SK-N-SH (cell line): ENCODE measurements around the gene UBA1. TPM values are rescaled to one million over a fixed set of nuclear protein-coding genes. Genes with fewer than 3 reads are reported as not detected.

Experiments
- CTCF ChIA-PET: fragments of 300-600, 350-600 bp; formaldehyde crosslinking; extraction: SDS; loops from one replicate; lab custom pipeline; 2021; lab: Yijun Ruan, JAX
- POLR2A ChIA-PET: fragments of 350-600 bp; sonication (Branson Sonifier 250); formaldehyde crosslinking; extraction: SDS; loops from one replicate; lab custom pipeline; 2020; ENCODE audit warnings: antibody characterized with exemption, inconsistent platforms; lab: Yijun Ruan, JAX
- DNase-seq: peaks from one replicate; pipeline ENCODE4 v3.0.0; 2012
- H2AFZ ChIP-seq: fragments of 200-600 bp; sonication (generic); 2 replicates; pipeline ENCODE4 v1.8.1; 2016; ENCODE audit warnings: antibody characterized with exemption, mild to moderate bottlenecking, low read depth
- H3F3A ChIP-seq: fragments of 200-600 bp; sonication (generic); replicated peaks from 2 replicates; pipeline ENCODE3; 2016; ENCODE audit warnings: antibody characterized with exemption, mild to moderate bottlenecking; ENCODE audit not compliant: insufficient read depth
- H3K27ac ChIP-seq, 2 experiments: fragments of 200-500 bp in 1 of 2; fragments of 200-600 bp in 1 of 2; sonication (Bioruptor generic) in 1 of 2; sonication (generic), shearing (Covaris generic) in 1 of 2; 2 replicates each; pipeline versions ENCODE4 v1.5.1 to v1.6.1; 2014 to 2016; ENCODE audit warnings: low read depth in 2 of 2, inconsistent platforms in 1 of 2, low read length in 1 of 2, mild to moderate bottlenecking in 1 of 2, mixed read lengths in 1 of 2
- H3K27me3 ChIP-seq: fragments of 200-600 bp; sonication (generic), shearing (Covaris generic); 2 replicates; pipeline ENCODE4 v1.6.1; 2016; ENCODE audit warnings: mixed run types; ENCODE audit not compliant: insufficient read depth
- H3K36me3 ChIP-seq, 2 experiments: fragments of 200-500 bp in 1 of 2; fragments of 200-600 bp in 1 of 2; sonication (Bioruptor generic) in 1 of 2; sonication (generic) in 1 of 2; replicated peaks in 1 of 2; 2 replicates each; pipeline versions ENCODE3 to v1.5.1; 2014 to 2016; ENCODE audit warnings: low read length in 1 of 2, mild to moderate bottlenecking in 1 of 2; ENCODE audit not compliant: insufficient read depth in 2 of 2, control insufficient read depth in 1 of 2
- H3K4me1 ChIP-seq, 2 experiments: fragments of 200-500 bp in 1 of 2; fragments of 200-600 bp in 1 of 2; sonication (Bioruptor generic) in 1 of 2; sonication (generic), shearing (Covaris generic) in 1 of 2; 2 replicates each; pipeline versions ENCODE4 v1.5.1 to v1.6.1; 2014 to 2016; ENCODE audit warnings: low read depth in 1 of 2, low read length in 1 of 2, mixed run types in 1 of 2; ENCODE audit not compliant: insufficient read depth in 2 of 2, control insufficient read depth in 1 of 2
- H3K4me2 ChIP-seq: fragments of 200-600 bp; sonication (generic), shearing (Covaris generic); 2 replicates; pipeline ENCODE4 v1.6.1; 2017; ENCODE audit warnings: mixed run types
- H3K4me3 ChIP-seq, 2 experiments: fragments of 200-500 bp in 1 of 2; fragments of 200-600 bp in 1 of 2; sonication (Bioruptor generic) in 1 of 2; sonication (generic), shearing (Covaris generic) in 1 of 2; 2 replicates each; pipeline versions ENCODE4 v1.5.1 to v1.8.1; 2014 to 2016; ENCODE audit warnings: low read depth in 2 of 2, inconsistent platforms in 1 of 2, low read length in 1 of 2, mild to moderate bottlenecking in 1 of 2, mixed read lengths in 1 of 2, moderate library complexity in 1 of 2
- H3K79me2 ChIP-seq: fragments of 200-600 bp; sonication (generic); 2 replicates; pipeline ENCODE4 v1.8.1; 2017; ENCODE audit warnings: mild to moderate bottlenecking; ENCODE audit not compliant: insufficient read depth
- H3K9ac ChIP-seq: fragments of 200-600 bp; sonication (generic); 2 replicates; pipeline ENCODE4 v1.6.1; 2017; ENCODE audit warnings: mixed run types
- H3K9me2 ChIP-seq: fragments of 200-600 bp; sonication (generic); 2 replicates; pipeline ENCODE4 v1.6.1; 2017; ENCODE audit warnings: mixed run types
- H3K9me3 ChIP-seq: fragments of 200-600 bp; sonication (generic); 2 replicates; pipeline ENCODE4 v1.6.1; 2017; ENCODE audit warnings: mixed run types, mild to moderate bottlenecking, moderate library complexity
- H4K20me1 ChIP-seq: fragments of 200-600 bp; sonication (generic); 2 replicates; pipeline ENCODE4 v1.6.1; 2017; ENCODE audit warnings: mild to moderate bottlenecking, mixed run types; ENCODE audit not compliant: insufficient read depth
- CHD2 ChIP-seq: fragments of 150-350 bp; IDR thresholded peaks from 2 replicates; pipeline ENCODE4 v1.6.1; 2018; ENCODE audit warnings: low read length; ENCODE audit not compliant: partially characterized antibody
- ELF1 ChIP-seq: IDR thresholded peaks from 2 replicates; pipeline ENCODE4 v1.4.0; 2012
- EP300 ChIP-seq, 2 experiments: IDR thresholded peaks; 2 replicates each; pipeline versions ENCODE4 v1.4.0 to v1.6.1; 2012; ENCODE audit warnings: borderline replicate concordance in 1 of 2, low read depth in 1 of 2, low read length in 1 of 2
- FOSL2 ChIP-seq: IDR thresholded peaks from 2 replicates; pipeline ENCODE4 v1.4.0; 2012; ENCODE audit warnings: low read depth, mild to moderate bottlenecking, moderate library complexity, borderline replicate concordance
- FOXM1 ChIP-seq: IDR thresholded peaks from 2 replicates; pipeline ENCODE4 v1.4.0; 2012; ENCODE audit warnings: low read depth, mild to moderate bottlenecking
- MEF2A ChIP-seq: IDR thresholded peaks from 2 replicates; pipeline ENCODE4 v1.4.0; 2012; ENCODE audit warnings: low read depth, borderline replicate concordance
- MXI1 ChIP-seq: IDR thresholded peaks from 2 replicates; pipeline ENCODE4 v1.6.1; 2012; ENCODE audit warnings: mild to moderate bottlenecking, low read depth, low read length, improper control_type of control experiment
- NRF1 ChIP-seq: IDR thresholded peaks from 2 replicates; pipeline ENCODE4 v1.6.1; 2012; ENCODE audit warnings: low read depth, mild to moderate bottlenecking, low read length
- POLR2AphosphoS5 ChIP-seq: IDR thresholded peaks from 2 replicates; pipeline ENCODE4 v1.6.1; 2012; ENCODE audit warnings: low read depth, low read length
- RAD21 ChIP-seq: IDR thresholded peaks from 2 replicates; pipeline ENCODE4 v1.6.1; 2012; ENCODE audit warnings: mild to moderate bottlenecking, low read length
- RCOR1 ChIP-seq: fragments of 150-350 bp; IDR thresholded peaks from 2 replicates; pipeline ENCODE4 v1.6.1; 2017; ENCODE audit warnings: antibody characterized with exemption, low read length
- RFX5 ChIP-seq: IDR thresholded peaks from 2 replicates; pipeline ENCODE4 v1.6.1; 2012; ENCODE audit warnings: mild to moderate bottlenecking, improper control_type of control experiment, low read length
- RXRA ChIP-seq: IDR thresholded peaks from 2 replicates; pipeline ENCODE4 v1.4.0; 2012; ENCODE audit warnings: low read depth, mild to moderate bottlenecking, borderline replicate concordance
- SMC3 ChIP-seq: IDR thresholded peaks from 2 replicates; pipeline ENCODE4 v1.6.1; 2012; ENCODE audit warnings: low read depth, low read length, improper control_type of control experiment
- TAF1 ChIP-seq: IDR thresholded peaks from 2 replicates; pipeline ENCODE4 v1.6.1; 2012; ENCODE audit warnings: low read depth, mild to moderate bottlenecking, low read length, moderate library complexity, borderline replicate concordance
- TEAD4 ChIP-seq: IDR thresholded peaks from 2 replicates; pipeline ENCODE4 v1.4.0; 2012; ENCODE audit warnings: mild to moderate bottlenecking, borderline replicate concordance; ENCODE audit not compliant: insufficient read depth
- YY1 ChIP-seq: IDR thresholded peaks from 2 replicates; pipeline ENCODE4 v1.4.0; 2012; ENCODE audit warnings: low read depth, mild to moderate bottlenecking
- WGBS: methylation state at CpG from one replicate; pipeline ENCODE4 v1.1.6; 2017; ENCODE audit warnings: low lambda C conversion rate; 5-methylcytosine and 5-hydroxymethylcytosine counted together
- polyA plus RNA-seq, 3 experiments: library from polyadenylated mRNA; depleted of rRNA; stranded (reverse); fragments of >200 nt; gene quantifications; 2 replicates each; pipeline ENCODE4 v1.2.3, GENCODE V29; 2012
- TF ChIP-seq, protein P1 (sequence below): IDR thresholded peaks from 2 replicates; pipeline ENCODE4 v1.4.0; 2012; ENCODE audit warnings: low read depth
- TF ChIP-seq, protein P2 (sequence below): IDR thresholded peaks from 2 replicates; pipeline ENCODE4 v1.4.0; 2012; ENCODE audit warnings: low read depth, borderline replicate concordance
- TF ChIP-seq, protein P3 (sequence below): fragments of 200-600 bp; sonication (generic); IDR thresholded peaks from 2 replicates; pipeline ENCODE4 v1.6.1; 2017; ENCODE audit warnings: antibody characterized with exemption, mild to moderate bottlenecking, moderate library complexity

Gene UBA1
- polyA plus RNA-seq, 1 of the 3 experiments (the other 2 are of a cell fraction): 283 TPM

DNA sequence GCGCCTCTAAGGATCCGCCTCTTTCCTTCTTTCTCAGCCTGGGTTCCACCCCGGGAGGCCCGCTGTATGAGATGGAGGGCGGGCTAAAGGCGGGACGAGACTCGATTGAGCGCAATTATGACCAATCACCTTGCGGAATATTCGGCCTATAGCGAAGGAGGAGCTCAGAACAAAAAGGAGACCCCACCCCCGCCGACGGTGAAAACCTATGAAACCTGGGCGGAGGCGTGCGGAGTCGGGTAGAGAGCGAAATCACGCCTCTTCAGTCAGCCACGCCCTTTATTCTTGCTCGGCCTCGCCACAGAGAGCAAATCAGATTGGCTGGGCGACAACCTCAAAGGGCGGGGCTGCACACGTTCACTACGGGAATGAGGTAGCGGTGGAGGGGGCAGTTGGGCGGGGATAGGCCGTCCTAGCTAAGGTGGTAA lies 24.2 kb downstream of the UBA1 start (continued):
- peak; percentile 80 for TF ChIP-seq MXI1
- TF ChIP-seq ELF1: no peak
- TF ChIP-seq, all 33 proteins: peak for 6

DNA sequence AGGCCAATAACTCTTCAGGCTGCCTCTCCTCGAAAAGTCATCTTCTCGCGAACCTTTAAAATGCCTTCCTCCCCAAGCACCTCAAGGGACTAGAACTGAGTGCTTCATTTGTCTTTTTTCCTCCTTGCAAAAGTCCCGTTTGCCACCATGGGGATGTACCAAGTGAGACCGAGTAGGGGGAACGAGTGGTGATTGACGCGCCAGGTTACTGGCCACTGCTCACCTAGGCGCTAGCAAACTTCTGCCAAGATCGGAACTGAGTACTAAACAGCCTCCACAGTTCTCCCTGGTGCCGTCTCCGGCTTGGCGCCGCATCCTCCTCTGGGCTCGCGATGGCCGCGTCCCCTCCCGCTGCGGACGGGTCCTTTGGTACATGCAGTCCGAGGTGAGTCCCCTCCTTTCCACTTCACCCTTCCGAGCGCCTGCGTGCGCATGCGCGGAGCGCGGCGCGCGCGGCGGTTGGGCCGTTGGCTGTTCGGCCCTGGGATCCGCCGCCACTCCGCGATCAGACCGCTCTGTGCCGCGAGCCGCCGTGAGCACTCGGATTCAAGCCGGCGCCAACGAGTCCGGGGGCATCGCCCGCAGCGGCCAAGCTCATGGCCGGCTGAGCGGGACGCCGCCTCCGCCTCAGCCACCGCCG lies 24.8 kb downstream of the UBA1 start, which contains the start of gene CDK16:
Gene CDK16 (plus strand): TSS at position 402 of the 640 bp plus-strand sequence. CDS start 4,877 bp downstream, outside the sequence.
- peak; percentile 96 for DNase-seq
- H3K4me1 ChIP-seq: peaks cover 7 to 28% of the 10 kb centered on the region in 2 experiments; a peak in 3 of 4 replicates
- ChIA-PET POLR2A (interaction anchor here (0.6 to 1.5 kb wide), 5 partner anchors 13 to 166 kb away, joined by 3 to 10 read pairs (median 3); partner anchors contain the start of gene USP11), CTCF (interaction anchor here (1.0 kb wide), 1 partner anchor 13 kb away, joined by 3 read pairs; no protein-coding TSS in a partner anchor)
- peak within 1 kb of the TSS; percentile 95 for H3K9ac ChIP-seq
- no peaks in the 10 kb centered on the region for H3K9me2 ChIP-seq
- H4K20me1 ChIP-seq: peaks cover 52% of the 10 kb centered on the region
- H3K9me3 ChIP-seq: no peaks in the 10 kb centered on the region
- H3F3A ChIP-seq: peaks cover 21% of the 10 kb centered on the region
- peaks cover 16 to 32% of the 10 kb centered on the region in 2 experiments for H3K36me3 ChIP-seq
- H3K27ac ChIP-seq: peak within 1 kb of the TSS; percentile 92 to 96
- 0% methylated on average over 35 of the region's 61 CpGs for WGBS
- TF ChIP-seq TAF1 (peak; percentile 79), NRF1 (peak; percentile 89), RFX5 (no peak), EP300 (IDR thresholded peaks at IDR 0.05; ENCODE audit: borderline replicate concordance in 1 of 2, low read depth in 1 of 2, low read length in 1 of 2) (peak in 1 of 2 experiments; percentile 21; a peak in 1 of 4 replicates), CHD2 (no peak), YY1 (peak; percentile 40)
- TF ChIP-seq, protein P1, sequence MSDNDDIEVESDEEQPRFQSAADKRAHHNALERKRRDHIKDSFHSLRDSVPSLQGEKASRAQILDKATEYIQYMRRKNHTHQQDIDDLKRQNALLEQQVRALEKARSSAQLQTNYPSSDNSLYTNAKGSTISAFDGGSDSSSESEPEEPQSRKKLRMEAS: peak; percentile 47; the same call in 1 of the 2 replicates
- no peaks in the 10 kb centered on the region for H3K27me3 ChIP-seq
- H2AFZ ChIP-seq: peak within 1 kb of the TSS; percentile 84
- H3K79me2 ChIP-seq: peaks cover 49% of the 10 kb centered on the region
- peak within 1 kb of the TSS; percentile 88 to 90 for H3K4me3 ChIP-seq
- peak within 1 kb of the TSS; percentile 98 for H3K4me2 ChIP-seq

DNA sequence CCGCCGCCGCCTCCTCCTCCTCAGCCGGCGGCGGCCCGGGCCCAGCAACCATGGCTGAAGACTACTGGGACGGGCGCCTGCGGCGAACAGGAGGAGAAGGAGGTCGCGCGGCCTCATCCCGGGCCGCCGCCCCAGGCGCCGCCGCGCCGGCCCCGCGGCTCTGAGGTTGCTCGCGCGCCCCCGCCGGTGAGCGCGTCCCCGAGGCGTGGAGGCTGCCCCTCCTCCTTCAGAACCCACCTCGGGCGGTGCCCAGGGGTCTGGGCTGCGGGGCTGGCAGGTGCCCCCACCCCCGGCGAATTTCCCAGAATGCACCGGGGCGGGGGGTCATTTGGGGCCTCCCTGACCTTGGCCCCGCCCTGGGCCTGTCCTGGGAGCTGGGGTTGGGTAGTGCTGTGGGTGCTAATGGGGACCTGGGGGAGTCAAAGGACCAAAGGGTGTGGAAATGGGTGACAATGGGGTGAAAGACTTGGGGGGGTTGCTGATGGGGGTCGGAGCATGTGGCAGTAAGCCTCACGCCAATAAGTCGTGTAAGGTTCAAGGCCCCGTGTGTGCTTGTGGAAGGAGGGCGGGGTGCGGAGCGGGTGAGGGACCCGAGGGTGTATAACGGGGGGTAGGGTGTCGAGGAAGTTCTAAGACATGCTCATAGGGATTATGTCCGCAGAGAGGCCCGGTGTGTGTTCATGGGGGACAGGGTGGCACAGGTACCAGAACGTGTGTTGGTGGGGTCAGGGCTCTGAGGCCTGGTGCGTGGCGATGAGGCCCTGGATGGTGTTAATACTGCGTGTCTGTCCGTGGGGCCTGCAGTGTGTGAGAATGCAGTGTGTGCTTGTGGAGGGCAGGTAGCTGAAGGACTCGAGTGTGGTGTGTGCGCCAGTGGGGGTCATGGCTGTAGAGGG lies 25.5 kb downstream of the UBA1 start:
- peak overlapping the region; percentile 98 for H3K4me2 ChIP-seq
- ChIA-PET CTCF (interaction anchor here (1.0 kb wide), 1 partner anchor 13 kb away, joined by 3 read pairs; no protein-coding TSS in a partner anchor), POLR2A (interaction anchor here (0.6 to 0.8 kb wide), 2 partner anchors 14 to 21 kb away, joined by 3 to 5 read pairs; partner anchors contain the start of gene USP11)
- H3K27me3 ChIP-seq: no peaks in the 10 kb centered on the region
- WGBS: 16% methylated on average over 17 of the region's 60 CpGs
- H3K4me1 ChIP-seq: peaks cover 7 to 28% of the 10 kb centered on the region in 2 experiments; a peak in 3 of 4 replicates
- peak overlapping the region; percentile 95 for H3K9ac ChIP-seq
- no peaks in the 10 kb centered on the region for H3K9me2 ChIP-seq
- DNase-seq: peak; percentile 71
- peaks cover 21% of the 10 kb centered on the region for H3F3A ChIP-seq
- peak overlapping the region; percentile 92 to 96 for H3K27ac ChIP-seq
- peaks cover 13 to 36% of the 10 kb centered on the region in 2 experiments for H3K36me3 ChIP-seq
- no peaks in the 10 kb centered on the region for H3K9me3 ChIP-seq
- H3K79me2 ChIP-seq: peaks cover 57% of the 10 kb centered on the region
- H2AFZ ChIP-seq: peak overlapping the region; percentile 84
- H3K4me3 ChIP-seq: peak overlapping the region; percentile 88 to 90
- peaks cover 60% of the 10 kb centered on the region for H4K20me1 ChIP-seq
- TF ChIP-seq CHD2: no peak
- no peak for TF ChIP-seq RCOR1
- no peak for TF ChIP-seq POLR2AphosphoS5
- TF ChIP-seq RXRA: no peak
- no peak for TF ChIP-seq MEF2A
- TF ChIP-seq, protein P2, sequence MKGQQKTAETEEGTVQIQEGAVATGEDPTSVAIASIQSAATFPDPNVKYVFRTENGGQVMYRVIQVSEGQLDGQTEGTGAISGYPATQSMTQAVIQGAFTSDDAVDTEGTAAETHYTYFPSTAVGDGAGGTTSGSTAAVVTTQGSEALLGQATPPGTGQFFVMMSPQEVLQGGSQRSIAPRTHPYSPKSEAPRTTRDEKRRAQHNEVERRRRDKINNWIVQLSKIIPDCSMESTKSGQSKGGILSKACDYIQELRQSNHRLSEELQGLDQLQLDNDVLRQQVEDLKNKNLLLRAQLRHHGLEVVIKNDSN: no peak
- no peak for TF ChIP-seq SMC3
- TF ChIP-seq FOSL2: no peak
- no peak for TF ChIP-seq FOXM1
- no peak for TF ChIP-seq MXI1
- no peak for TF ChIP-seq RAD21
- TF ChIP-seq, protein P3, sequence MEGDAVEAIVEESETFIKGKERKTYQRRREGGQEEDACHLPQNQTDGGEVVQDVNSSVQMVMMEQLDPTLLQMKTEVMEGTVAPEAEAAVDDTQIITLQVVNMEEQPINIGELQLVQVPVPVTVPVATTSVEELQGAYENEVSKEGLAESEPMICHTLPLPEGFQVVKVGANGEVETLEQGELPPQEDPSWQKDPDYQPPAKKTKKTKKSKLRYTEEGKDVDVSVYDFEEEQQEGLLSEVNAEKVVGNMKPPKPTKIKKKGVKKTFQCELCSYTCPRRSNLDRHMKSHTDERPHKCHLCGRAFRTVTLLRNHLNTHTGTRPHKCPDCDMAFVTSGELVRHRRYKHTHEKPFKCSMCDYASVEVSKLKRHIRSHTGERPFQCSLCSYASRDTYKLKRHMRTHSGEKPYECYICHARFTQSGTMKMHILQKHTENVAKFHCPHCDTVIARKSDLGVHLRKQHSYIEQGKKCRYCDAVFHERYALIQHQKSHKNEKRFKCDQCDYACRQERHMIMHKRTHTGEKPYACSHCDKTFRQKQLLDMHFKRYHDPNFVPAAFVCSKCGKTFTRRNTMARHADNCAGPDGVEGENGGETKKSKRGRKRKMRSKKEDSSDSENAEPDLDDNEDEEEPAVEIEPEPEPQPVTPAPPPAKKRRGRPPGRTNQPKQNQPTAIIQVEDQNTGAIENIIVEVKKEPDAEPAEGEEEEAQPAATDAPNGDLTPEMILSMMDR: no peak
- TF ChIP-seq TEAD4: no peak
- TF ChIP-seq EP300 (IDR thresholded peaks at IDR 0.05; ENCODE audit: borderline replicate concordance in 1 of 2, low read depth in 1 of 2, low read length in 1 of 2): no peak
